ENCODE data around the gene SRC. TPM values are rescaled to one million over a fixed set of nuclear protein-coding genes. Genes with fewer than 3 reads are reported as not detected.

Gene SRC
- total and polyA plus RNA-seq, 2 donors (not counting 3 experiments of a cell fraction or from before 2014, with no cell fraction given), result 22.6 to 29.4 TPM

DNA sequence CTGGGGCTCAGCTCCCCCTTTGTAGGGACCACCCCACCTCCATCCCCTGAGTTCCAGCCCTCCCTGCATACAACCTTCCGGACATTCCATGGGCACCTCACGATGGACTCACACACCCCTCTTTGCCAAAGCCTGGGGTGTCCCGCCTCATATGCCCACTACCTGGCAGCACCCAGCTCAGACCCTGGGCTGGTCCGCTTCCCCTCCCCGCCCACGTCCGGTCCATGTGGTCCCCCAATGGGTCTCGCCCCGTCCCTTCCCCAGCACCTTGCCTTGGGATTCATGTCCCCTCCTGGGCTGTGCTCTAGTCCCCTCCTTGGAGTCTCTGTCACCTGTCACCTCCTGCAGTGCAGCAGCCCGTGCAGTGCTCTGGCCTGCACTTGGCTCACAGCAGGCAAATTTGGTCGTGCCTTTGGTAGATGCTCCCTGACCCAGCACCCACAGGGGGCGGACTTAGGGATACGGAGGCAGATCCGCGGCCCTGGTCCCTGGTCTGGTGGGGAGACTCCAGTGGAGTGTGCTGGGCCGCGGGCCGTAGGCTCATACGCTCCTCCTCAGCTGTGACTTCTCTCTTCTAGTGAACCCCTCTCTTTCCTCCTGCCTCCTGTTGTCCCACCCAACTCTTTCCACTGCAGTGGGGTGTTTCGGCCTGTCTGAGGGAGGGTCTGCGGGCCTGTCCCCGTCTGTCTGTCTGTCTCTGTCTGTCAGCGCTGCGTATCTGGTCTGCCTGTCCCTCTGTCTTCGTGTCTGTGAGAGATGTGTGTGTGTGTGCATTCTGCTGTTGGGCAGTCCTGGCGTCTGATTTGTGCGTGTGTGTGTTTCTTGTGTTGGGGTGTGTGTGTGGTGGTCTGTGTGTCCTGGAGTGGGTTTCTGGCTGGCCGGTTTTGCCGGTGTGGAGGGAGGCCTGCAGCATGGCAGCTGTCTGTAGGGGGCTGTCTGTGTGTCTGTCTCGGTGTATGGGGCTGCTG lies 69.5 kb downstream of the SRC start:
- TF ChIP-seq JUN (IDR thresholded peaks at IDR 0.05; ENCODE audit: borderline replicate concordance, insufficient read depth, insufficient read length, low read depth), result no peak
- no peak for TF ChIP-seq EZH2 (IDR thresholded peaks at IDR 0.05; ENCODE audit: borderline replicate concordance, low read depth, low read length, severe bottlenecking)
- TF ChIP-seq FOS (IDR thresholded peaks at IDR 0.05; ENCODE audit: borderline replicate concordance, insufficient read depth, low read length), result no peak
- TF ChIP-seq GATA2 (IDR thresholded peaks at IDR 0.05; ENCODE audit: insufficient read depth, insufficient read length, low read depth, low read length), result no peak
- TF ChIP-seq, protein P1, sequence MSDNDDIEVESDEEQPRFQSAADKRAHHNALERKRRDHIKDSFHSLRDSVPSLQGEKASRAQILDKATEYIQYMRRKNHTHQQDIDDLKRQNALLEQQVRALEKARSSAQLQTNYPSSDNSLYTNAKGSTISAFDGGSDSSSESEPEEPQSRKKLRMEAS (IDR thresholded peaks at IDR 0.05; ENCODE audit: insufficient read depth, insufficient read length), result no peak
- no peak for TF ChIP-seq POLR2A (IDR thresholded peaks at IDR 0.05; ENCODE audit: low read depth, low read length)
- no peak for TF ChIP-seq POLR2AphosphoS5 (IDR thresholded peaks at IDR 0.05; ENCODE audit: insufficient read depth, low read depth, low read length)
- TF ChIP-seq MYC (IDR thresholded peaks at IDR 0.05; ENCODE audit: low read depth, low read length), result no peak
- TF ChIP-seq, protein P2, sequence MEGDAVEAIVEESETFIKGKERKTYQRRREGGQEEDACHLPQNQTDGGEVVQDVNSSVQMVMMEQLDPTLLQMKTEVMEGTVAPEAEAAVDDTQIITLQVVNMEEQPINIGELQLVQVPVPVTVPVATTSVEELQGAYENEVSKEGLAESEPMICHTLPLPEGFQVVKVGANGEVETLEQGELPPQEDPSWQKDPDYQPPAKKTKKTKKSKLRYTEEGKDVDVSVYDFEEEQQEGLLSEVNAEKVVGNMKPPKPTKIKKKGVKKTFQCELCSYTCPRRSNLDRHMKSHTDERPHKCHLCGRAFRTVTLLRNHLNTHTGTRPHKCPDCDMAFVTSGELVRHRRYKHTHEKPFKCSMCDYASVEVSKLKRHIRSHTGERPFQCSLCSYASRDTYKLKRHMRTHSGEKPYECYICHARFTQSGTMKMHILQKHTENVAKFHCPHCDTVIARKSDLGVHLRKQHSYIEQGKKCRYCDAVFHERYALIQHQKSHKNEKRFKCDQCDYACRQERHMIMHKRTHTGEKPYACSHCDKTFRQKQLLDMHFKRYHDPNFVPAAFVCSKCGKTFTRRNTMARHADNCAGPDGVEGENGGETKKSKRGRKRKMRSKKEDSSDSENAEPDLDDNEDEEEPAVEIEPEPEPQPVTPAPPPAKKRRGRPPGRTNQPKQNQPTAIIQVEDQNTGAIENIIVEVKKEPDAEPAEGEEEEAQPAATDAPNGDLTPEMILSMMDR (IDR thresholded peaks at IDR 0.05; ENCODE audit: extremely low read depth in 1 of 2, insufficient read depth in 1 of 2, low read depth in 1 of 2, low read length in 2 of 2), result no peak
- BruUV-seq (replicated peaks), result no TSS peak
- Histone ChIP-seq H3K9me1 (replicated peaks; ENCODE audit: control insufficient read depth, extremely low read depth, insufficient read depth, low read length) (no peaks in the 10 kb centered on the region), H2AFZ (ENCODE audit: low read depth, low read length) (no peak overlapping the region), H4K20me1 (replicated peaks; ENCODE audit: control insufficient read depth, extremely low read depth, insufficient read depth, low read length) (no peaks in the 10 kb centered on the region), H3K36me3 (ENCODE audit: control insufficient read depth in 2 of 2, extremely low read depth in 1 of 2, insufficient read depth in 2 of 2, low read length in 2 of 2) (no peaks in the 10 kb centered on the region), H3K27me3 (ENCODE audit: control insufficient read depth in 2 of 2, insufficient read depth in 2 of 2, low read length in 2 of 2) (peaks cover 5 to 18% of the 10 kb centered on the region in 2 experiments), H3K4me3 (replicated peaks in 1 of 3; ENCODE audit: insufficient read depth in 1 of 3, low read depth in 1 of 3, low read length in 3 of 3) (no peak overlapping the region), H3K9me3 (replicated peaks; ENCODE audit: control insufficient read depth, insufficient read depth, low read length) (no peaks in the 10 kb centered on the region), H3K4me1 (ENCODE audit: control insufficient read depth, extremely low read depth, insufficient read depth, low read length) (peaks cover 6% of the 10 kb centered on the region), H3K27ac (ENCODE audit: insufficient read depth, low read depth, low read length) (no peak overlapping the region), H3K4me2 (ENCODE audit: insufficient read depth, low read length) (no peak overlapping the region), H3K79me2 (ENCODE audit: control insufficient read depth, insufficient read depth, low read length) (no peaks in the 10 kb centered on the region), H3K9ac (replicated peaks; ENCODE audit: extremely low read depth, insufficient read depth, low read length) (no peak overlapping the region)
- no peak for FAIRE-seq
- dilution Hi-C loops (cut with MboI; ENCODE audit: extremely low pct_ligation_motif_present, low sequenced_read_pairs), result no loop called here
- ChIA-PET POLR2A (no interaction called here), CTCF (no interaction called here)
- DNase-seq (ENCODE audit: low read depth, low spot score), result no peak
- intact Hi-C loops (cut with micrococcal nuclease), result no loop called here

Data from endothelial cell of umbilical vein (primary cell).